GM18499 (cell line): Measurements from ENCODE around the gene RAB29.
"Not testable (repeated sequence)": the region's sequence is repeated elsewhere in the genome, so short reads cannot be mapped to it uniquely, and the experiment has no call there.

ENCODE experiments used
- ATAC-seq: cut with Tn5 transposase; IDR thresholded peaks from one replicate; pipeline ENCODE4 v1.9.1; 2021; ENCODE audit warnings: moderate number of reproducible peaks; ENCODE audit not compliant: insufficient read depth, unreplicated experiment

RAB29 gene

GRCh38 chr1:205775015-205775716 lies at the start of gene RAB29:
RAB29 (minus strand) TSS chr1:205775482; CDS start chr1:205774956, 526 bp downstream.
- peak; percentile 59 for ATAC-seq

GRCh38 chr1:205824180-205824579 lies 48.9 kb upstream of the RAB29 start:
- no peak for ATAC-seq

DNA sequence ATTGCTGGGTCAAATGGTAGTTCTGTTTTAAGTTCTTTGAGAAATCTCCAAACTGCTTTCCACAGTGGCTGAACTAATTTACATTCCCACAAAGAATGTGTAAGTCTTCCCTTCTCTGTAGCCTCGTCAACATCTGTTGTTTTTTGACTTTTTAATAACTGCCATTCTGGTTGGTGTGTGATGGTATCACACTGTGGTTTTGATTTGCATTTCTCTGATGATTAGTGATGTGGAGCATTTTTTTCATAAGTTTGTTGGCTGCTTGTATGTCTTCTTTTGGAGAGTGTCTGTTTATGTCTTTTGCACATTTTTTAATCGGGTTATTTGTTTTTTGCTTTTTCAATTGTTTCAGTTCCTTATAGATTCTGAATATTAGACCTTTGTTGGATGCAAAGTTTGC lies 48.0 kb upstream of the RAB29 start:
- ATAC-seq = not testable (repeated sequence)

DNA sequence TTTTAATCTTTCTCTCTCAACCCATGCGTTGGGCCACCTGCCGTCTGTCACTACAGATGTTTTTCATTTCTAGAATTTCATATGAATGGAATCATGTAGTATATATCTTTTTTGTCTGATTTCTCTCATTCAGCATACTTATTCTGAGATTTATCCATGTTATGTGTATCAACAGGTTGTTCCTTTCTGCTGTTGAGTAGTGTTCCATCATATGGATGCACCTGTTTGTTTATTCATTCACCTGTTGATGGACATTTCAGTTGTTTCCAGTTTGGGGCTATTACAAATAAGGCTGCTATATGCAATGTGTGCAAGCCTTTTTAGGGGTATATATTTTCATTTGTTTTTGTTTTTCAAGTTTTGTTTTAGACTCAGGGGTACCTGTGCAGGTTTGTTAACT lies 47.1 kb upstream of the RAB29 start:
- no peak for ATAC-seq

GRCh38 chr1:205817988-205818387 lies 42.7 kb upstream of the RAB29 start:
- no peak for ATAC-seq

DNA sequence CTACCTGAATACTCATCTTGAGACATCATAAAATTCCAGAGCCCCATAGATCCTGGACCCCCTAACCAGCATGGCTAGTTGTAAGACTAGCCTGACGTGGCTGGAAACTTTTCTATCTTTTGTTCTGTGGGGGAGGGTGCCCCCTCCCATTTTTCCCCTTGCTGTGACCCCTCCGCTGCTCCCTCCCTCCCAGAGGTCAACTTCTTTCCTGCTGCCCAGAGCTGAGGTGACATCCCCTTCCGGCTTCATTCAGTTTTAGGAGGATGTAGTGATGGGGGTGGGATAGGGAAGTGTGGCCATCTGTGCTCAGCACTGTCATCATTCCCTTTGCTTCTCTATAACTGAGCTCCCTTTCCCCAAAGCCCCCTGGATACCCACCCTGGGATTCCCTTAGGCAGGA lies 42.1 kb upstream of the RAB29 start:
- no peak for ATAC-seq

DNA sequence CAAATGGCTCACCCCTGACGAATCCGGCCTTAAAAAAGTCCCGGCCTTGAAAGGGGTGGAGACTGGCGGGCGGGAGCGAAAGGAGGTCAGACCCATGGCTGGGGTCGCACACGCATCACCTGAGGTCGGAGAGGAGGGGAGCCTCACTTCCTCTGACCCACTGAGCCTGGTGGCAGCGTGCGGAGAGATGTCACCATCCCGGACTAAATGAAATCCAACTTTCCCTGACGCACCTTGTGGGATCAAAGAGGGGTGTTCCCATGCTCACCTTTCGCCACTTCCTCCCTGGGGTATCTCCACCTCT lies 38.4 kb upstream of the RAB29 start:
- ATAC-seq = no peak

GRCh38 chr1:205812878-205813754 lies 37.8 kb upstream of the RAB29 start, which contains the start of gene SLC41A1:
SLC41A1 (minus strand) TSS chr1:205813198; CDS start chr1:205810441, 2,757 bp downstream.
- ATAC-seq = no peak

- ATAC-seq = no peak
Measured at GRCh38 chr1:205812271-205812877, 37.1 kb upstream of the RAB29 start.

GRCh38 chr1:205811660-205812059 lies 36.4 kb upstream of the RAB29 start:
- ATAC-seq = no peak

- no peak for ATAC-seq
Measured at GRCh38 chr1:205810448-205811157, 35.3 kb upstream of the RAB29 start.

DNA sequence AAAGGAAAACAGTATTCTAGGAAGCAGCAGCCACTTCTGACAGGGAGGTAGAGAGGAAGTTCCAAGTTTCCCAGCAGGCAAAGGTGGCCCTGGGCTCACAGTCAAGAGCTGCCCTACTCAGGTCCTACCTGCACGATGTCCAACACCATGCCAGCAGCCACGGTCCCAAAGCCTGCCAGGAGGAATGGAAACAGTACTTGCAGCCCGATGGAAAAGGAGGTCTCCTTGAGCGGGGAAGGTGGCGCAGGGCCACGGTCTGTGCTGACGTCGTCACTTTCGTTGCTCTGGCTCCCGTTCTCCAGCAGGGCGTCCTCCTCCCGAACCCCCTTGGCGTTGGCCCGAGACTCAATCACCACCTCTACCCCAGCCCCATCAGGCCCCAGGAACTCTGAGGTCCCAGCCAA lies 34.7 kb upstream of the RAB29 start:
- no peak for ATAC-seq

DNA sequence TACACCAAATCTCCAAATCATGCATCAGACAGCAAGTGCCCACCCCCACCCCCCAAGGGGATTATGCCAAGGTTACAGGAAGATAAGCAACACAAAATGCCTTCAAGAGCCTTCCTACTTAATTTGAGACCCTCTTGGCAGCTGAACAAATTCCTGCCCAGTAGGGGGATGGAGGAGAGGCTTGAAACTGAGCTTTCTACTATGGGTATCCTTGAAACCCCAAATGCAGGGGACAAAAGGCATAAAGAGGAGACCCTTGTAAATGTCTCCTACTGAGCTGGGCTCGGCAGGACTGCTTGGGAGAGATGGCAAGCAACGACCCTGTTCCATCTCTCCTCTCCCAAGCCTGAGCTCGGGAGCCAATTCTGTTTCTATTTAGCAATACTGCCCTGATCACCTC lies 34.2 kb upstream of the RAB29 start:
- no peak for ATAC-seq

DNA sequence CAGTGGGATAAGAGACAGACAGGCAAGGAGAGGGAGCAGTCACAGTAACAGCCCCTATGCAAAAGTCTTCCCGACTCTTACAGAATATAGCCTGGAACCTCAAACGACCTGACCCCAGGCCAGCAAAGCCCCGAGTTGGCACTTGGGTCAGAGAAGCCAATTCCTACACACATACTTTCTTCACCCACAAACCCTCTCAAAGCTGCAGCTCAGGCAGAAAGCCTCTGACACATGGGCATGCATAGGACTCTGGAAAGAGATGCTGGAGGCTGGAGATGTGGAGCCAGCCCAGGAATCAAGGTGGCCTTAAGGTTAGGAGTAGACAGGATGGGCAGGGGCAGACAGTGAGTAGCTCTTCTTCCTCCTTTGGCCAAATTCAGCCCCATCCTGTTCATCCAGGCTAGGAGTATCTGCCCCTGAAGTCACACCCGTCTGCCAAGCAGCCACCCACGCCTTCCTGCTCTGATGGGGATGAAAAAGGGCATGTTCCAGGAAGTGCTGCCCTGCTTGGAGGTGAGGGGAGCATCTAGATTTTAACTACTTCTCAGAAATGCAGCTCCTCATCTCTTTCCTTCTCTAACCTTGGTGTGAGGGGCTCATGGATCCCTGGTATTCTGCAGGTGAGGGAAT lies 29.9 kb upstream of the RAB29 start:
- ATAC-seq = no peak

DNA sequence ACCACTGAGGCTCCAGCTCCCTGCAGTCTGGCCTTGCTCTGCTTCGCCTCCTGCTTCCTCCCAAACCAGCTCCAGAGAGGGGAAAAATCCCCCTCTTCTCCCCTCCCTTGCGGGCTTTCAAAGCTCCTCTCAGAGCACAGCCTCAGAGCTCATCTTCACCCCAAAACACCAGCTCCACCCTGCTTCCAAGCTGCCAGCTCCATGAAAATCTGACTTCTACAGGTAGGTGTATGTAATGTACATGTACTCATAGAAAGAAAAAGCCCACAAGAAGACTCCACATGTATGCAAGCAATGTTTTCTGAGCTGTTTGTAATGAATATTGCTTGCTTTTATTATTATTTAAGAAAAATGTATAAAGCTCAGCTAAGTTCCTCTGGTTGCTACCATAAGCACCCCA lies 29.3 kb upstream of the RAB29 start:
- ATAC-seq = no peak

- no peak for ATAC-seq
Measured at GRCh38 chr1:205803986-205804385, 28.7 kb upstream of the RAB29 start.

GRCh38 chr1:205802060-205802459 lies 26.8 kb upstream of the RAB29 start:
- no peak for ATAC-seq

DNA sequence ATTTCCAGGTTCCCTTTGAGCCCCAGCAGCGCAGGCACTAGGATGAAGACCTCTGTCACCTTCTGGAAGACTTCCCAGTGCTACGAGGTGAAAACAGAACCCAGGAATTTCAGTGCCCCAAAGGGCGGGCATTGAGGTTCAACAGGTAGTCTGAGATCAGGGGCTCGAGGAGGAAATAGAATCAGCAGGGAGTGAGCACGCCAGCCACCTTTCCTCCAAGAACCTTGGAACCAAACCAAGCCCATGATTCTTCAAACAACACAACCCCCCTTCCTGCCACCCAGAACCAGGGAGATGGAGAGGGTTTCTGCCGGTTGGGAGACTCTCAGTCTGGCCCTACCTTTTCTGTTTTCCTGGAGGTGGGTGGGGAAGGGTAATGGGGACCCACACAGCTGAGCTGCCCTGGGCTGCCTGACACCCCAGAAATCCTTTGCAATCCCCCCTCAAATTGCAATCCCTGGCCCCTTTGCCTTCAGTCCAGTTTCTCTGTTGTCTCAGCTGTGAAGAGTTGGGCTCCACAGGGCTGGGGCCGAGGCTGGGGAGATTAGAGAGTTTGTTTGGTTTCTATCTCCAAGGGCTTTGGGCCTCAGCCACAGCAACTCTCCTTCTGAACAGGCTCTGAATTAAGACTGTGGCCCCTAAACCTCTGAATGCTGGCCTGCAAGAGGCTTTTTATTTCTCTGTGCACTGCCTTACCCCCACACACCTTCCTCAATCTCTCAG lies 25.9 kb upstream of the RAB29 start:
- ATAC-seq = no peak

DNA sequence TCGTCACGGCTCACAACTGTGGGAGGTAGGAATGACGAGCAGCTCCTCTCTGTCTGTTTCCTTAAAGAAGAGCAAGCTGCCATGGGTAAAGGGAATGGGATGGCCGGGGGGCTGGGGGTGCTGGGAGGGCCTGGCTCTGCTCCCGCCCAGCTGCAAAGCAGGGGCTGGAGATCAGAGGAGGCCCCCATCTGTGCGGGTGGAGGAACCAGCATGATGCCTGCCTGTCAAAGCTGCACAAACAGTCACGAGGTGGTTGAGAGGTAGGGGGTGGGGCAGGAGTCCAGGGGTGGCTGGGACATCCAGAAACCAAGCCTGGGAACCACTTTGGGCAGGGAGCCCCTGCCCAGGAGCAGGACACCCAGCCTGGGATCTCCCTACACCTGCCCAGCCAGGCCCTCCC lies 25.1 kb upstream of the RAB29 start:
- ATAC-seq = no peak

- no peak for ATAC-seq
Measured at GRCh38 chr1:205798577-205798976, 23.3 kb upstream of the RAB29 start.
